RCC 7860 (cell line): Measurements from ENCODE around the gene SP3.
A peak's percentile ranks its signal among the peaks of the same experiment; 100 is the strongest.

Experiments
- DNase-seq: peaks from one replicate; pipeline ENCODE4 v3.0.0-alpha.2; 2015; ENCODE audit warnings: low spot score
- FAIRE-seq: peaks from 2 replicates; lab custom pipeline; 2012; peaks lifted over from hg19 to GRCh38; lab: Jason Lieb, UNC

Gene SP3

GRCh38 chr2:173860082-173860481 is 105.1 kb downstream of the SP3 start:
- FAIRE-seq, result no peak
- no peak for DNase-seq

GRCh38 chr2:173858291-173858731 is 106.9 kb downstream of the SP3 start:
- DNase-seq (peak; percentile 83), FAIRE-seq (peak; percentile 88)
